ENCODE data around the gene QSOX1.

DNA sequence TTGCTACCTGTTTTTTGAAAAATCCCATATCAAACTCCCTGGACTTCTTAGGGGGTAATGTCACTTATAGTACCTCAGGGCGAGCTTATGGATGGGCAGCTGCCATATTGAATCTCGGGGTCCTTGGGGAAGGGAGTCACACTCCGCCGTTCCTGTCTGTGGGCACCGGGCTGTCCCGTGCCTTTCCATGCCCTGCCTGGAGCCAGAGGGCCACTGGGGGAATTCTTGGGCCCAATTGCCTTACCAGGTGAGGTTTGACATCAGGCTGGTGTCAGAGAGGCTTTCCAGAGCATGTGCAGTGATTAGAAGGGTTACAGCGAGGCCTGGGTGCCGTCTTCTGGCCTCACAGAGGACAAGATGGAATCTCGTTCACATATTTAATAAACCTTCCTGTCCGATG lies 28.8 kb downstream of the QSOX1 start:
- TF ChIP-seq, protein P1, sequence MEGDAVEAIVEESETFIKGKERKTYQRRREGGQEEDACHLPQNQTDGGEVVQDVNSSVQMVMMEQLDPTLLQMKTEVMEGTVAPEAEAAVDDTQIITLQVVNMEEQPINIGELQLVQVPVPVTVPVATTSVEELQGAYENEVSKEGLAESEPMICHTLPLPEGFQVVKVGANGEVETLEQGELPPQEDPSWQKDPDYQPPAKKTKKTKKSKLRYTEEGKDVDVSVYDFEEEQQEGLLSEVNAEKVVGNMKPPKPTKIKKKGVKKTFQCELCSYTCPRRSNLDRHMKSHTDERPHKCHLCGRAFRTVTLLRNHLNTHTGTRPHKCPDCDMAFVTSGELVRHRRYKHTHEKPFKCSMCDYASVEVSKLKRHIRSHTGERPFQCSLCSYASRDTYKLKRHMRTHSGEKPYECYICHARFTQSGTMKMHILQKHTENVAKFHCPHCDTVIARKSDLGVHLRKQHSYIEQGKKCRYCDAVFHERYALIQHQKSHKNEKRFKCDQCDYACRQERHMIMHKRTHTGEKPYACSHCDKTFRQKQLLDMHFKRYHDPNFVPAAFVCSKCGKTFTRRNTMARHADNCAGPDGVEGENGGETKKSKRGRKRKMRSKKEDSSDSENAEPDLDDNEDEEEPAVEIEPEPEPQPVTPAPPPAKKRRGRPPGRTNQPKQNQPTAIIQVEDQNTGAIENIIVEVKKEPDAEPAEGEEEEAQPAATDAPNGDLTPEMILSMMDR (IDR thresholded peaks at IDR 0.05; ENCODE audit: low read length), result no peak
- TF ChIP-seq EZH2 (IDR thresholded peaks at IDR 0.05; ENCODE audit: borderline replicate concordance, low read length), result no peak

All from OCI-LY1 (cell line).